HEK293 (cell line): ENCODE measurements around the gene GUCA1A.

ENCODE experiments used
- BCL11B ChIP-seq: fragments of 450-650 bp; formaldehyde crosslinking; IDR thresholded peaks from 2 replicates; pipeline ENCODE4 v1.5.1; 2016; ENCODE audit warnings: low read depth, missing biosample characterization, missing genetic modification characterization
- FEZF1 ChIP-seq: fragments of 450-650 bp; formaldehyde crosslinking; IDR thresholded peaks from 2 replicates; pipeline ENCODE4 v1.5.1; 2016; ENCODE audit warnings: missing biosample characterization, missing genetic modification characterization
- GLI2 ChIP-seq: fragments of 450-650 bp; formaldehyde crosslinking; IDR thresholded peaks from 2 replicates; pipeline ENCODE4; 2017; ENCODE audit warnings: missing biosample characterization, missing genetic modification characterization, low read depth, borderline replicate concordance
- GLI4 ChIP-seq: fragments of 450-650 bp; formaldehyde crosslinking; IDR thresholded peaks from 2 replicates; pipeline ENCODE4 v1.5.1; 2016; ENCODE audit warnings: missing biosample characterization, missing genetic modification characterization
- HOXC10 ChIP-seq: sonication (generic); formaldehyde crosslinking; IDR thresholded peaks from 2 replicates; pipeline ENCODE4 v1.8.1; 2023; ENCODE audit warnings: mild to moderate bottlenecking, missing genetic modification reagents
- HOXD13 ChIP-seq: sonication (generic); formaldehyde crosslinking; IDR thresholded peaks from 2 replicates; pipeline ENCODE4 v1.8.0; 2022; ENCODE audit warnings: missing genetic modification reagents, borderline replicate concordance
- KLF7 ChIP-seq: fragments of 450-650 bp; formaldehyde crosslinking; IDR thresholded peaks from 2 replicates; pipeline ENCODE4 v1.5.1; 2016; ENCODE audit warnings: missing biosample characterization, missing genetic modification characterization, borderline replicate concordance
- MZF1 ChIP-seq: fragments of 450-650 bp; formaldehyde crosslinking; IDR thresholded peaks from 2 replicates; pipeline ENCODE4 v1.5.1; 2017; ENCODE audit warnings: missing biosample characterization, missing genetic modification characterization, borderline replicate concordance
- ZFP3 ChIP-seq: fragments of 450-650 bp; formaldehyde crosslinking; IDR thresholded peaks from 2 replicates; pipeline ENCODE4 v1.5.1; 2016; ENCODE audit warnings: low read depth, missing biosample characterization, missing genetic modification characterization
- ZNF114 ChIP-seq: fragments of 450-650 bp; formaldehyde crosslinking; IDR thresholded peaks from 2 replicates; pipeline ENCODE4 v1.5.0; 2017; ENCODE audit warnings: missing biosample characterization, missing genetic modification characterization
- ZNF146 ChIP-seq: fragments of 450-650 bp; formaldehyde crosslinking; IDR thresholded peaks from 2 replicates; pipeline ENCODE4 v1.5.1; 2016; ENCODE audit warnings: missing biosample characterization, missing genetic modification characterization
- ZNF169 ChIP-seq: fragments of 450-650 bp; formaldehyde crosslinking; IDR thresholded peaks from 2 replicates; pipeline ENCODE4 v1.5.1; 2016; ENCODE audit warnings: missing biosample characterization, missing genetic modification characterization
- ZNF202 ChIP-seq: fragments of 450-650 bp; formaldehyde crosslinking; IDR thresholded peaks from 2 replicates; pipeline ENCODE4 v1.5.1; 2016; ENCODE audit warnings: missing biosample characterization, missing genetic modification characterization, borderline replicate concordance
- ZNF473 ChIP-seq: fragments of 450-650 bp; formaldehyde crosslinking; IDR thresholded peaks from 2 replicates; pipeline ENCODE4 v1.5.1; 2017; ENCODE audit warnings: missing biosample characterization, missing genetic modification characterization
- ZNF558 ChIP-seq: fragments of 450-650 bp; formaldehyde crosslinking; IDR thresholded peaks from 2 replicates; pipeline ENCODE4 v1.5.1; 2016; ENCODE audit warnings: missing biosample characterization, missing genetic modification characterization
- ZNF571 ChIP-seq: fragments of 450-650 bp; formaldehyde crosslinking; IDR thresholded peaks from 2 replicates; pipeline ENCODE4 v1.5.0; 2017; ENCODE audit warnings: missing biosample characterization, missing genetic modification characterization
- ZNF610 ChIP-seq: fragments of 450-650 bp; formaldehyde crosslinking; IDR thresholded peaks from 2 replicates; pipeline ENCODE4 v1.5.1; 2016; ENCODE audit warnings: missing biosample characterization, missing genetic modification characterization, borderline replicate concordance
- ZNF621 ChIP-seq: fragments of 450-650 bp; formaldehyde crosslinking; IDR thresholded peaks from 2 replicates; pipeline ENCODE4 v1.5.1; 2017; ENCODE audit warnings: missing biosample characterization, missing genetic modification characterization
- ZNF76 ChIP-seq: fragments of 450-650 bp; formaldehyde crosslinking; IDR thresholded peaks from 2 replicates; pipeline ENCODE4; 2016; ENCODE audit warnings: low read depth, missing biosample characterization, missing genetic modification characterization, borderline replicate concordance
- ZNF776 ChIP-seq: fragments of 450-650 bp; formaldehyde crosslinking; IDR thresholded peaks from 2 replicates; pipeline ENCODE4 v1.5.0; 2017; ENCODE audit warnings: missing biosample characterization, missing genetic modification characterization, borderline replicate concordance
- ZNF777 ChIP-seq: fragments of 450-650 bp; formaldehyde crosslinking; IDR thresholded peaks from 2 replicates; pipeline ENCODE4 v1.5.1; 2017; ENCODE audit warnings: missing biosample characterization, missing genetic modification characterization, borderline replicate concordance
- ZNF830 ChIP-seq: fragments of 450-650 bp; IDR thresholded peaks from 2 replicates; pipeline ENCODE4 v1.5.0; 2018; ENCODE audit warnings: missing biosample characterization, missing genetic modification characterization, low read depth, mild to moderate bottlenecking, moderate library complexity
- ZNF843 ChIP-seq: fragments of 450-650 bp; formaldehyde crosslinking; IDR thresholded peaks from 2 replicates; pipeline ENCODE4 v1.5.1; 2016; ENCODE audit warnings: missing biosample characterization, missing genetic modification characterization
- TF ChIP-seq, protein P1 (sequence below): fragments of 450-650 bp; formaldehyde crosslinking; IDR thresholded peaks from 2 replicates; pipeline ENCODE4 v1.5.1; 2017; ENCODE audit warnings: missing biosample characterization, missing genetic modification characterization
- TF ChIP-seq, protein P2 (sequence below): fragments of 450-650 bp; formaldehyde crosslinking; IDR thresholded peaks from 2 replicates; pipeline ENCODE4 v1.5.1; 2016; ENCODE audit warnings: missing biosample characterization, missing genetic modification characterization, low read depth
- TF ChIP-seq, protein P3 (sequence below): fragments of 450-650 bp; formaldehyde crosslinking; IDR thresholded peaks from 2 replicates; pipeline ENCODE4 v1.5.1; 2016; ENCODE audit warnings: missing biosample characterization, missing genetic modification characterization
- TF ChIP-seq, protein P4 (sequence below): fragments of 450-650 bp; formaldehyde crosslinking; IDR thresholded peaks from 2 replicates; pipeline ENCODE4 v1.5.1; 2016; ENCODE audit warnings: missing biosample characterization, missing genetic modification characterization, borderline replicate concordance
- TF ChIP-seq, protein P5 (sequence below): fragments of 450-650 bp; formaldehyde crosslinking; IDR thresholded peaks from 2 replicates; pipeline ENCODE4 v1.5.1; 2016; ENCODE audit warnings: missing biosample characterization, missing genetic modification characterization

Gene GUCA1A

DNA sequence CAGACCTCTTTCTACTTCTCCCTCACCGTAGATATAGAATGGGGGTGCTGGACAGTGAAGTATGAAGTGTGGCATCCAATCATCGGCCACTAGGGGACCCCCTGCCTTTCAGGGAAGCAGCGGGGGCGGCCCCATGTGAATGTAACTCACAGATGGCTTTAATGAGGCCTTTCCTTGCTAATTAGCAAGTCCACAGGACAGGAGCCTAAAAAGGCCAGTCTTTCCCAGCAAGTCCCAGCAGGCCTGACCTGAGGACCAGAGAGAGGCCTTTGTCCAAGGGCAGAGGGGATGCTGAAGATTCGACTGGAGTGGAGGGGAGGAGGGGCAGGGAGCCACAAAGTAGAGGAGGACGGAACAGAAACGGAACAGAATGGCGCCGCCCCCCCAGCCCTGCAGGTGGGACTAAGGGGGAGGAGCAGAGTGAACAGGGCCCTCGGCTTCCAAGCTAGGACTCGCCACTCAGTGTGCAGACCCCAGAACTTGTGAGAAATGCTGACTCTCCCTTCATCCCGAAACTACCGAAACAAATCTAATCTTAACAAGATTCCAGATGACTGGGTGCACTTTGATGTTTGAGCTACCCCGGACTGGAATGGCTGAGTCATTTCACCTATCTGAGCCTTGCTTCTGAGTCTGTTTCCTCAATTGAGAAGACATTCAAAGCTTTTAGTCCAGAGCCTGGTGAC lies 36.5 kb upstream of the GUCA1A start (continued):
- TF ChIP-seq ZNF610 (tag by site-specific recombination) (no peak), HOXC10 (CRISPR knock-in tag) (no peak), ZNF571 (tag by site-specific recombination) (no peak), ZNF169 (tag by site-specific recombination) (no peak), KLF7 (no peak), ZNF777 (tag by site-specific recombination) (no peak), ZNF76 (tag by site-specific recombination) (0 out of 2 replicates have a peak, but pooled peaks have one; percentile 11), MZF1 (tag by site-specific recombination) (no peak), ZNF473 (tag by site-specific recombination) (no peak), ZNF558 (tag by site-specific recombination) (no peak), ZNF843 (tag by site-specific recombination) (no peak), ZNF776 (no peak), HOXD13 (no peak), GLI2 (tag by site-specific recombination) (no peak), ZNF146 (tag by site-specific recombination) (no peak), FEZF1 (tag by site-specific recombination) (peak; percentile 45), ZFP3 (no peak), ZNF114 (no peak), ZNF830 (tag by site-specific recombination) (no peak), ZNF621 (tag by site-specific recombination) (no peak), BCL11B (no peak), GLI4 (tag by site-specific recombination) (no peak), ZNF202 (no peak)
- TF ChIP-seq, protein P1, sequence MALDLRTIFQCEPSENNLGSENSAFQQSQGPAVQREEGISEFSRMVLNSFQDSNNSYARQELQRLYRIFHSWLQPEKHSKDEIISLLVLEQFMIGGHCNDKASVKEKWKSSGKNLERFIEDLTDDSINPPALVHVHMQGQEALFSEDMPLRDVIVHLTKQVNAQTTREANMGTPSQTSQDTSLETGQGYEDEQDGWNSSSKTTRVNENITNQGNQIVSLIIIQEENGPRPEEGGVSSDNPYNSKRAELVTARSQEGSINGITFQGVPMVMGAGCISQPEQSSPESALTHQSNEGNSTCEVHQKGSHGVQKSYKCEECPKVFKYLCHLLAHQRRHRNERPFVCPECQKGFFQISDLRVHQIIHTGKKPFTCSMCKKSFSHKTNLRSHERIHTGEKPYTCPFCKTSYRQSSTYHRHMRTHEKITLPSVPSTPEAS (tag by site-specific recombination) = no peak
- TF ChIP-seq, protein P2, sequence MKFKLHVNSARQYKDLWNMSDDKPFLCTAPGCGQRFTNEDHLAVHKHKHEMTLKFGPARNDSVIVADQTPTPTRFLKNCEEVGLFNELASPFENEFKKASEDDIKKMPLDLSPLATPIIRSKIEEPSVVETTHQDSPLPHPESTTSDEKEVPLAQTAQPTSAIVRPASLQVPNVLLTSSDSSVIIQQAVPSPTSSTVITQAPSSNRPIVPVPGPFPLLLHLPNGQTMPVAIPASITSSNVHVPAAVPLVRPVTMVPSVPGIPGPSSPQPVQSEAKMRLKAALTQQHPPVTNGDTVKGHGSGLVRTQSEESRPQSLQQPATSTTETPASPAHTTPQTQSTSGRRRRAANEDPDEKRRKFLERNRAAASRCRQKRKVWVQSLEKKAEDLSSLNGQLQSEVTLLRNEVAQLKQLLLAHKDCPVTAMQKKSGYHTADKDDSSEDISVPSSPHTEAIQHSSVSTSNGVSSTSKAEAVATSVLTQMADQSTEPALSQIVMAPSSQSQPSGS (tag by site-specific recombination) = no peak
- TF ChIP-seq, protein P3, sequence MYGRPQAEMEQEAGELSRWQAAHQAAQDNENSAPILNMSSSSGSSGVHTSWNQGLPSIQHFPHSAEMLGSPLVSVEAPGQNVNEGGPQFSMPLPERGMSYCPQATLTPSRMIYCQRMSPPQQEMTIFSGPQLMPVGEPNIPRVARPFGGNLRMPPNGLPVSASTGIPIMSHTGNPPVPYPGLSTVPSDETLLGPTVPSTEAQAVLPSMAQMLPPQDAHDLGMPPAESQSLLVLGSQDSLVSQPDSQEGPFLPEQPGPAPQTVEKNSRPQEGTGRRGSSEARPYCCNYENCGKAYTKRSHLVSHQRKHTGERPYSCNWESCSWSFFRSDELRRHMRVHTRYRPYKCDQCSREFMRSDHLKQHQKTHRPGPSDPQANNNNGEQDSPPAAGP (tag by site-specific recombination) = no peak
- TF ChIP-seq, protein P4, sequence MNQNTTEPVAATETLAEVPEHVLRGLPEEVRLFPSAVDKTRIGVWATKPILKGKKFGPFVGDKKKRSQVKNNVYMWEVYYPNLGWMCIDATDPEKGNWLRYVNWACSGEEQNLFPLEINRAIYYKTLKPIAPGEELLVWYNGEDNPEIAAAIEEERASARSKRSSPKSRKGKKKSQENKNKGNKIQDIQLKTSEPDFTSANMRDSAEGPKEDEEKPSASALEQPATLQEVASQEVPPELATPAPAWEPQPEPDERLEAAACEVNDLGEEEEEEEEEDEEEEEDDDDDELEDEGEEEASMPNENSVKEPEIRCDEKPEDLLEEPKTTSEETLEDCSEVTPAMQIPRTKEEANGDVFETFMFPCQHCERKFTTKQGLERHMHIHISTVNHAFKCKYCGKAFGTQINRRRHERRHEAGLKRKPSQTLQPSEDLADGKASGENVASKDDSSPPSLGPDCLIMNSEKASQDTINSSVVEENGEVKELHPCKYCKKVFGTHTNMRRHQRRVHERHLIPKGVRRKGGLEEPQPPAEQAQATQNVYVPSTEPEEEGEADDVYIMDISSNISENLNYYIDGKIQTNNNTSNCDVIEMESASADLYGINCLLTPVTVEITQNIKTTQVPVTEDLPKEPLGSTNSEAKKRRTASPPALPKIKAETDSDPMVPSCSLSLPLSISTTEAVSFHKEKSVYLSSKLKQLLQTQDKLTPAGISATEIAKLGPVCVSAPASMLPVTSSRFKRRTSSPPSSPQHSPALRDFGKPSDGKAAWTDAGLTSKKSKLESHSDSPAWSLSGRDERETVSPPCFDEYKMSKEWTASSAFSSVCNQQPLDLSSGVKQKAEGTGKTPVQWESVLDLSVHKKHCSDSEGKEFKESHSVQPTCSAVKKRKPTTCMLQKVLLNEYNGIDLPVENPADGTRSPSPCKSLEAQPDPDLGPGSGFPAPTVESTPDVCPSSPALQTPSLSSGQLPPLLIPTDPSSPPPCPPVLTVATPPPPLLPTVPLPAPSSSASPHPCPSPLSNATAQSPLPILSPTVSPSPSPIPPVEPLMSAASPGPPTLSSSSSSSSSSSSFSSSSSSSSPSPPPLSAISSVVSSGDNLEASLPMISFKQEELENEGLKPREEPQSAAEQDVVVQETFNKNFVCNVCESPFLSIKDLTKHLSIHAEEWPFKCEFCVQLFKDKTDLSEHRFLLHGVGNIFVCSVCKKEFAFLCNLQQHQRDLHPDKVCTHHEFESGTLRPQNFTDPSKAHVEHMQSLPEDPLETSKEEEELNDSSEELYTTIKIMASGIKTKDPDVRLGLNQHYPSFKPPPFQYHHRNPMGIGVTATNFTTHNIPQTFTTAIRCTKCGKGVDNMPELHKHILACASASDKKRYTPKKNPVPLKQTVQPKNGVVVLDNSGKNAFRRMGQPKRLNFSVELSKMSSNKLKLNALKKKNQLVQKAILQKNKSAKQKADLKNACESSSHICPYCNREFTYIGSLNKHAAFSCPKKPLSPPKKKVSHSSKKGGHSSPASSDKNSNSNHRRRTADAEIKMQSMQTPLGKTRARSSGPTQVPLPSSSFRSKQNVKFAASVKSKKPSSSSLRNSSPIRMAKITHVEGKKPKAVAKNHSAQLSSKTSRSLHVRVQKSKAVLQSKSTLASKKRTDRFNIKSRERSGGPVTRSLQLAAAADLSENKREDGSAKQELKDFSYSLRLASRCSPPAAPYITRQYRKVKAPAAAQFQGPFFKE (tag by site-specific recombination) = no peak
- TF ChIP-seq, protein P5, sequence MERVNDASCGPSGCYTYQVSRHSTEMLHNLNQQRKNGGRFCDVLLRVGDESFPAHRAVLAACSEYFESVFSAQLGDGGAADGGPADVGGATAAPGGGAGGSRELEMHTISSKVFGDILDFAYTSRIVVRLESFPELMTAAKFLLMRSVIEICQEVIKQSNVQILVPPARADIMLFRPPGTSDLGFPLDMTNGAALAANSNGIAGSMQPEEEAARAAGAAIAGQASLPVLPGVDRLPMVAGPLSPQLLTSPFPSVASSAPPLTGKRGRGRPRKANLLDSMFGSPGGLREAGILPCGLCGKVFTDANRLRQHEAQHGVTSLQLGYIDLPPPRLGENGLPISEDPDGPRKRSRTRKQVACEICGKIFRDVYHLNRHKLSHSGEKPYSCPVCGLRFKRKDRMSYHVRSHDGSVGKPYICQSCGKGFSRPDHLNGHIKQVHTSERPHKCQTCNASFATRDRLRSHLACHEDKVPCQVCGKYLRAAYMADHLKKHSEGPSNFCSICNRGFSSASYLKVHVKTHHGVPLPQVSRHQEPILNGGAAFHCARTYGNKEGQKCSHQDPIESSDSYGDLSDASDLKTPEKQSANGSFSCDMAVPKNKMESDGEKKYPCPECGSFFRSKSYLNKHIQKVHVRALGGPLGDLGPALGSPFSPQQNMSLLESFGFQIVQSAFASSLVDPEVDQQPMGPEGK (tag by site-specific recombination) = peak; percentile 72
